Neural progenitor cell (in vitro differentiated cells): ENCODE results near the gene A2M.

ENCODE experiments used
- EZH2 ChIP-seq: fragments of 200-600 bp; sonication (generic); IDR thresholded peaks from 2 replicates; pipeline ENCODE4 v1.6.1; 2017; ENCODE audit warnings: antibody characterized with exemption, mild to moderate bottlenecking, moderate library complexity
- TF ChIP-seq, protein P1 (sequence below): fragments of 200-600 bp; sonication (generic); IDR thresholded peaks from 2 replicates; pipeline ENCODE4 v1.5.1; 2017; ENCODE audit warnings: antibody characterized with exemption, mild to moderate bottlenecking

- TF ChIP-seq, protein P1, sequence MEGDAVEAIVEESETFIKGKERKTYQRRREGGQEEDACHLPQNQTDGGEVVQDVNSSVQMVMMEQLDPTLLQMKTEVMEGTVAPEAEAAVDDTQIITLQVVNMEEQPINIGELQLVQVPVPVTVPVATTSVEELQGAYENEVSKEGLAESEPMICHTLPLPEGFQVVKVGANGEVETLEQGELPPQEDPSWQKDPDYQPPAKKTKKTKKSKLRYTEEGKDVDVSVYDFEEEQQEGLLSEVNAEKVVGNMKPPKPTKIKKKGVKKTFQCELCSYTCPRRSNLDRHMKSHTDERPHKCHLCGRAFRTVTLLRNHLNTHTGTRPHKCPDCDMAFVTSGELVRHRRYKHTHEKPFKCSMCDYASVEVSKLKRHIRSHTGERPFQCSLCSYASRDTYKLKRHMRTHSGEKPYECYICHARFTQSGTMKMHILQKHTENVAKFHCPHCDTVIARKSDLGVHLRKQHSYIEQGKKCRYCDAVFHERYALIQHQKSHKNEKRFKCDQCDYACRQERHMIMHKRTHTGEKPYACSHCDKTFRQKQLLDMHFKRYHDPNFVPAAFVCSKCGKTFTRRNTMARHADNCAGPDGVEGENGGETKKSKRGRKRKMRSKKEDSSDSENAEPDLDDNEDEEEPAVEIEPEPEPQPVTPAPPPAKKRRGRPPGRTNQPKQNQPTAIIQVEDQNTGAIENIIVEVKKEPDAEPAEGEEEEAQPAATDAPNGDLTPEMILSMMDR, result no peak
- no peak for TF ChIP-seq EZH2
Observed at GRCh38 chr12:9106067-9106466, 9.7 kb downstream of the A2M start.
